ENCODE measurements around the gene BORCS5. TPM values are rescaled to one million over a fixed set of nuclear protein-coding genes. Genes with fewer than 3 reads are reported as not detected.

BORCS5 gene
- total and polyA plus RNA-seq, 2 of the 8 experiments (the other 6 are each of a cell fraction or from before 2014, with no cell fraction given): 8.3 to 17.4 TPM

DNA sequence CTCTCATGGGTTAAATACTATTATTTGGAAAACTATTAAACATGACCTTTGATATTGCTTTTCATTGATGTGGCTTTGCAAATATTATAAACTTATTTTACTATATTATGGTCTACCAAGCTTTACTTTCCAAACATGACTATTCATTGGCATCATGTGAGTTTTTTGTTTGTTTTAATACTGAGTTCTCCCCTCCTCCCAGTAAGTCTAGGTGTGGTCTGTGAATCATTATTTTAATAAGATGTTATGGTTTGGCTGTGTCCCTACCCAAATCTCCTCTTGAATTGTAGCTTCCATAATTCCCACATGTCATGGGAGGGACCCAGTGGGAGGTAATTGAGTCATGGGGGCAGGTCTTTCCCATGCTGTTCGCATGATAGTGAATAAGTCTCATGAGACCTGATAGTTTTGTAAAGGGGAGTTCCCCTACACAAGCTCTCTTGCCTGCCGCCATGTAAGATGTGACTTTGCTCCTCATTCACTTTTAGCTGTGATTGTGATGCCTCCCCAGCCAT lies 80.0 kb downstream of the BORCS5 start:
- Histone ChIP-seq H3K9ac (replicated peaks in 1 of 4; ENCODE audit: extremely low read depth in 1 of 4, low read depth in 3 of 4, low read length in 3 of 4) (no peak overlapping the region), H2BK120ac (replicated peaks; ENCODE audit: low read depth, low read length) (no peak overlapping the region), H4K20me1 (replicated peaks in 1 of 2; ENCODE audit: control insufficient read depth in 1 of 2, insufficient read depth in 2 of 2, low read length in 2 of 2) (peaks cover 0 to 2% of the 10 kb centered on the region in 2 experiments), H3K27me3 (replicated peaks in 1 of 4; ENCODE audit: control insufficient read depth in 3 of 4, extremely low read depth in 1 of 4, insufficient read depth in 3 of 4, low read length in 3 of 4) (no peaks in the 10 kb centered on the region; a peak in 1 of 7 replicates), H2BK5ac (ENCODE audit: low read depth, low read length) (no peak overlapping the region), H4K91ac (replicated peaks; ENCODE audit: insufficient read length, low read length) (no peak overlapping the region), H3K18ac (ENCODE audit: extremely low read depth, low read length) (no peak overlapping the region), H3K23me2 (ENCODE audit: low read depth, low read length) (no peaks in the 10 kb centered on the region), H3K9me3 (ENCODE audit: insufficient read depth in 2 of 2, low read depth in 1 of 2, low read length in 1 of 2) (no peaks in the 10 kb centered on the region), H4K8ac (ENCODE audit: extremely low read depth, insufficient read depth, low read length) (no peak overlapping the region), H3K23ac (ENCODE audit: insufficient read length) (no peak overlapping the region), H2BK12ac (ENCODE audit: low read depth, low read length) (no peak overlapping the region), H3K27ac (ENCODE audit: low read depth, low read length) (no peak overlapping the region), H3K79me1 (ENCODE audit: low read depth, low read length) (no peaks in the 10 kb centered on the region), H2BK20ac (ENCODE audit: low read length) (no peak overlapping the region), H3K56ac (replicated peaks; ENCODE audit: insufficient read length, low read depth, low read length) (no peak overlapping the region), H3K4me3 (ENCODE audit: extremely low read depth in 1 of 4, insufficient read depth in 2 of 4, low read depth in 3 of 4, low read length in 4 of 4) (no peak overlapping the region), H2AK5ac (ENCODE audit: low read depth, low read length) (no peak overlapping the region), H3K4me1 (replicated peaks in 1 of 4; ENCODE audit: control insufficient read depth in 3 of 4, insufficient read depth in 4 of 4, low read length in 3 of 4) (no peaks in the 10 kb centered on the region), H3K79me2 (ENCODE audit: control insufficient read depth in 1 of 2, insufficient read depth in 2 of 2, low read length in 2 of 2) (no peaks in the 10 kb centered on the region), H3K14ac (ENCODE audit: insufficient read length) (no peak overlapping the region), H3K36me3 (ENCODE audit: control insufficient read depth in 2 of 4, insufficient read depth in 4 of 4, low read length in 3 of 4) (peaks cover 0 to 9% (median 2%) of the 10 kb centered on the region in 4 experiments; a peak in 2 of 8 replicates), H3K4me2 (ENCODE audit: insufficient read depth in 1 of 2, low read depth in 2 of 2, low read length in 2 of 2) (no peak overlapping the region), H4K5ac (ENCODE audit: insufficient read length, low read depth, low read length) (no peak overlapping the region), H2BK15ac (ENCODE audit: low read length) (no peak overlapping the region), H3K4ac (replicated peaks; ENCODE audit: insufficient read length, low read depth, low read length) (no peak overlapping the region), H2AFZ (ENCODE audit: low read length) (no peak overlapping the region)
- no peak for DNase-seq (ENCODE audit: low read depth in 1 of 2, low spot score in 2 of 2)
- CTCF ChIA-PET (ENCODE audit: partially characterized antibody): interaction anchor here (1.1 to 1.9 kb wide), 3 partner anchors 11 to 39 kb away, joined by 3 to 5 read pairs (median 4); no protein-coding TSS in a partner anchor
- FAIRE-seq: no peak
- POLR2A ChIA-PET (ENCODE audit: partially characterized antibody): interaction anchor here (0.6 kb wide), 1 partner anchor 296 kb away, joined by 4 read pairs; no protein-coding TSS in a partner anchor
- 91% methylated on average over 2 of the region's 2 CpGs; no CpG with 5 or more reads in 1 of the 2 experiments for WGBS, 2 experiments (ENCODE audit: extremely low coverage in 1 of 2, insufficient coverage in 1 of 2, insufficient read length in 1 of 2, insufficient replicate concordance in 2 of 2, low coverage in 1 of 2, low lambda C conversion rate in 2 of 2, missing lambda C conversion rate in 1 of 2)
- TF ChIP-seq ATF2 (IDR thresholded peaks at IDR 0.05; ENCODE audit: low read length) (no peak), SIX5 (IDR thresholded peaks at IDR 0.05; ENCODE audit: low read depth, low read length) (no peak), TEAD4 (IDR thresholded peaks at IDR 0.05; ENCODE audit: low read depth, low read length) (no peak), SP2 (IDR thresholded peaks at IDR 0.05; ENCODE audit: low read length) (no peak), CHD1 (IDR thresholded peaks at IDR 0.05; ENCODE audit: low read depth, low read length) (no peak)
